Fibroblast of pulmonary artery (primary cell): ENCODE data around the gene LEKR1.

Experiments
- DNase-seq: peaks from one replicate; pipeline ENCODE4 v3.0.0-alpha.2; 2010; ENCODE audit warnings: low read depth
- H3K4me3 ChIP-seq: replicated peaks from 2 replicates; pipeline ENCODE4 v1.5.1; 2011; ENCODE audit warnings: low read depth, mild to moderate bottlenecking, control low read depth, low read length, moderate library complexity
- CTCF ChIP-seq: IDR thresholded peaks from 2 replicates; pipeline ENCODE4 v1.5.1; 2011; ENCODE audit warnings: mild to moderate bottlenecking, control low read depth, low read length, inconsistent platforms; ENCODE audit errors: missing control alignments

Gene LEKR1

GRCh38 chr3:156826144-156826895 is at the start of gene LEKR1:
LEKR1 (plus strand) TSS chr3:156826353; CDS start chr3:156829330, 2,977 bp downstream.
- TF ChIP-seq CTCF: no peak
- DNase-seq: peak; percentile 97
- H3K4me3 ChIP-seq: peak within 1 kb of the TSS; percentile 71

DNA sequence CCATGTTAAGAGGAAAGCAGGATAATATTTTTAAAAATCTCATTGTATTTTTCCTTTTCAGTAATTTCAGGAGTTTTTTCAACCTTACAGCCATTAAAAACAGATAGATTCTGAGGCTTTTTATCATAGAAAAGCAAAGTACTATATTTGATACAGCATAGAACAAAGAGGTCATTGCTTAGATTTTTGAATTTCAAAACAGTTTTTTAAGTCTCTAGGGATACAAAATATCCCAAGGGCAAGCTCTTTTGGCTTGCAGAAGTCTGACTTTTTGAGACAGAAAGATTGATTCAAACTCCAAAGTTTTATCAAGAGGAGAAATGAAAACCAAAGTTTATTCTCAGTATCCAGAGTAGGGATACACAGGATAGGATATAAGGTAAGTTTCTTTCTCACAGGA is 49.3 kb upstream of the LEKR1 start:
- DNase-seq: no peak
- no peak for TF ChIP-seq CTCF
- no peak overlapping the region for H3K4me3 ChIP-seq

DNA sequence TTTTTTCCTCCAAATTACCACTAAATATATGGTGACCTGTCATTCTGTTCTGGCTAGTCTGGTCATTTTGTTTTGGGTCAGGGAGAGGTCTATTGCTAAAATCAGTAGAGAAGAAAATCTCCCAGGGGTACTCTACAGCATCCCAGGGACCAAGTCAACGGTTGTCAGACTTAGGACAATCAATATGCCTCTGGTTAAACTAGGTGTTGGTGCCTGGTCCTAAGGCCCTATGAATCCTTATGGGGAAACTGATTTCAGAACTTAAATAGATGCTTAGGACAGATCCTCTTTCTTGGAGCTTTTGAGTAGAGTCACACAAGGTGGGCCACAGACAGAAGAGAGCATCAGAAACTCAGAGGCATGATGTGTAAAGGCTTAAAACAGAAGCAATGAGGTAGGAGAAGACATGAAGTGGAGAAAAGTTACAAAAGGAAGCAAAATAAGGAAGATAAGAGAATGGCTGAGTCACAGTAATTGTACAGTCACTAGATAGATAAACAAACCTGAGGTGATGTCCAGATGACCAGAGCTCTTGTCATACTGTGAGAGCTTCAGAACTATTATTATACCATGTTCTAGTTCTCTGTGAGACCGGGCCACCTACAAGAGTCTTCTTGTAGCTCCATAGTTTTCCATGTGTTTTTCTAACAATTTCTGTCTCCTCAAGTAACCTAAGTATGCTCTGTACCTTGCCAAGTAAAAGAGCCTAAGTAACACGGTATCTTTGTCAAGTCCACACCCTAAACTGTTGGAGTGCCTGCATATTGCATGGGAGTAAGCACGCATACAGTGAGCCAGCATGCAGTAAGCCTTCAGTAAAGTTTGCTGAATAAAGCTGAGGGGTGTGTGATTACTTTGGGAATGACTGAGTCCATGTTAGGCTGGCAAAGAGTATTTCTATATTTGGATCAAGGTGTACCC is 44.6 kb upstream of the LEKR1 start:
- no peak overlapping the region for H3K4me3 ChIP-seq
- DNase-seq: peak; percentile 43
- TF ChIP-seq CTCF: no peak

GRCh38 chr3:156782319-156782718 is 43.8 kb upstream of the LEKR1 start:
- DNase-seq: no peak
- TF ChIP-seq CTCF: no peak
- H3K4me3 ChIP-seq: no peak overlapping the region

- TF ChIP-seq CTCF: no peak
- no peak overlapping the region for H3K4me3 ChIP-seq
- DNase-seq: no peak
Observed at GRCh38 chr3:156782921-156783320, 43.2 kb upstream of the LEKR1 start.

DNA sequence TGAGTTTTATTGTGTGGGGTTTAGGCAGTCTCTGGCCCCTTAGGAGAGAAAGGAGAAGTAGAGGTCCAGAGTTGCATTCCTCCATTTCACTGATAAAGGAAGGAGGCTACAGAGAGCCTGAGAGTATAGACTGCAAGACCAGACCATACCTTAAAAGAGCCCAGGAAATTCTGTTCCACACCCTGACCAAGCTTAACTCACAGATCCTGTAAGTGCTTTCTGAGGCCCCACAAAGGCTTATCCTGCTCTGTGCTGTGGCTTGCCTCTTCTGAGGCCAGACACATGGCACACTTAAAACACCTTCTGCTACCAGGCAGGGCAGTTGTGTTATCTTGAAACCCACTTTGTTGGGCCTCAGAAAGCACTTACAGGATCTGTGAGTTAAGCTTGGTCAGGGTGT is 39.2 kb upstream of the LEKR1 start:
- H3K4me3 ChIP-seq: no peak overlapping the region
- DNase-seq: no peak
- no peak for TF ChIP-seq CTCF
